Keratinocyte (primary cell): Measurements from ENCODE around the gene LEMD1. TPM values are rescaled to one million over a fixed set of nuclear protein-coding genes. Genes with fewer than 3 reads are reported as not detected.

Experiments used
- DNase-seq: peaks from one replicate; pipeline ENCODE4 v3.0.0-alpha.2; 2011; ENCODE audit warnings: low read depth, missing footprints, low spot score
- FAIRE-seq: peaks from 2 replicates; lab custom pipeline; 2011; peaks lifted over from hg19 to GRCh38; lab: Jason Lieb, UNC
- H2AFZ ChIP-seq: 2 replicates; pipeline ENCODE4 v1.6.0; 2012; ENCODE audit warnings: low read length, control low read depth, inconsistent platforms; ENCODE audit not compliant: control insufficient read depth
- H3K27ac ChIP-seq: 2 replicates; pipeline ENCODE4 v1.5.1; 2011; ENCODE audit warnings: low read length; ENCODE audit not compliant: control insufficient read depth, insufficient read depth
- H3K27me3 ChIP-seq: 3 replicates; pipeline ENCODE4 v1.6.0; 2011; ENCODE audit warnings: low read length; ENCODE audit not compliant: control insufficient read depth, insufficient read depth; ENCODE audit errors: extremely low read depth
- H3K36me3 ChIP-seq, 2 experiments: 2 replicates in 1 of 2; 3 replicates in 1 of 2; pipeline ENCODE4 v1.5.1; 2011; ENCODE audit warnings: low read length in 2 of 2, mild to moderate bottlenecking in 1 of 2; ENCODE audit not compliant: control insufficient read depth in 2 of 2, insufficient read depth in 2 of 2; ENCODE audit errors: extremely low read depth in 1 of 2
- H3K4me1 ChIP-seq: 3 replicates; pipeline ENCODE4 v1.5.1; 2011; ENCODE audit warnings: low read length; ENCODE audit not compliant: control insufficient read depth, insufficient read depth; ENCODE audit errors: extremely low read depth
- H3K4me2 ChIP-seq: 3 replicates; pipeline ENCODE4 v1.6.0; 2011; ENCODE audit warnings: low read depth, low read length; ENCODE audit not compliant: control insufficient read depth, insufficient read depth; ENCODE audit errors: extremely low read depth
- H3K4me3 ChIP-seq, 3 experiments: fragments of 200-600 bp in 1 of 3; sonication (generic) in 1 of 3; 2 replicates in 2 of 3; 3 replicates in 1 of 3; pipeline ENCODE4 v1.5.1; 2011 to 2016; ENCODE audit warnings: low read length in 3 of 3, mild to moderate bottlenecking in 3 of 3, control low read depth in 2 of 3, inconsistent platforms in 1 of 3, low read depth in 1 of 3, mixed read lengths in 1 of 3, mixed run types in 1 of 3, moderate library complexity in 1 of 3; ENCODE audit not compliant: control insufficient read depth in 2 of 3, insufficient read depth in 2 of 3; ENCODE audit errors: extremely low read depth in 1 of 3
- H3K79me2 ChIP-seq: 2 replicates; pipeline ENCODE4 v1.6.0; 2012; ENCODE audit warnings: low read length; ENCODE audit not compliant: control insufficient read depth, insufficient read depth
- H3K9ac ChIP-seq: 3 replicates; pipeline ENCODE4 v1.6.0; 2011; ENCODE audit warnings: low read length; ENCODE audit not compliant: control insufficient read depth, insufficient read depth; ENCODE audit errors: extremely low read depth
- H3K9me1 ChIP-seq: 3 replicates; pipeline ENCODE4 v1.6.0; 2011; ENCODE audit warnings: low read length; ENCODE audit not compliant: control insufficient read depth, insufficient read depth; ENCODE audit errors: extremely low read depth
- H3K9me3 ChIP-seq: 2 replicates; pipeline ENCODE4 v1.5.1; 2012; ENCODE audit warnings: low read depth, low read length; ENCODE audit not compliant: control insufficient read depth
- H4K20me1 ChIP-seq: 3 replicates; pipeline ENCODE4 v1.6.0; 2011; ENCODE audit warnings: low read length; ENCODE audit not compliant: control insufficient read depth, insufficient read depth; ENCODE audit errors: extremely low read depth
- CTCF ChIP-seq, 3 experiments: IDR thresholded peaks in 1 of 3; conservative IDR thresholded peaks in 1 of 3; optimal IDR thresholded peaks in 1 of 3; 2 replicates in 2 of 3; 3 replicates in 1 of 3; pipeline versions ENCODE3 to v1.5.1; 2011; ENCODE audit warnings: low read length in 3 of 3, mild to moderate bottlenecking in 3 of 3, moderate library complexity in 2 of 3, control low read depth in 1 of 3, inconsistent platforms in 1 of 3; ENCODE audit not compliant: insufficient read depth in 2 of 3; ENCODE audit errors: extremely low read depth in 1 of 3
- EZH2 ChIP-seq: IDR thresholded peaks from one replicate; pipeline ENCODE4 v1.6.1; 2012; ENCODE audit warnings: inconsistent platforms, mild to moderate bottlenecking, low read length, moderate library complexity
- dilution Hi-C: fragments of 300-500 bp; cut with MboI; formaldehyde crosslinking; loops from one replicate; pipeline ENCODE4 v1.7.0; 2020; ENCODE audit warnings: low sequenced_read_pairs; ENCODE audit not compliant: extremely low pct_ligation_motif_present
- polyA plus RNA-seq, 5 experiments: library from polyadenylated mRNA; depleted of rRNA in 3 of 5; stranded (reverse) in 3 of 5; stranded (forward) in 1 of 5; unstranded in 1 of 5; fragments of >200 nt; gene quantifications; 1 replicate in 1 of 5; 2 replicates in 3 of 5; 3 replicates in 1 of 5; pipeline versions ENCODE4 v1.2.1 to v1.2.3, GENCODE V29; 2011 to 2012; ENCODE audit warnings: missing spikeins in 2 of 5, low read depth in 1 of 5, low replicate concordance in 1 of 5

Gene LEMD1
- polyA plus RNA-seq, 1 donor (not counting 4 experiments of a cell fraction or from before 2014, with no cell fraction given), result 1.9 TPM

GRCh38 chr1:205369701-205370123 is 52.1 kb downstream of the LEMD1 start:
- no peaks in the 10 kb centered on the region for H3K79me2 ChIP-seq
- DNase-seq (no peak), FAIRE-seq (no peak)
- no peak for TF ChIP-seq CTCF (optimal IDR thresholded peaks at IDR 0.05 in 1 of 3, IDR thresholded peaks at IDR 0.05 in 1 of 3, conservative IDR thresholded peaks at IDR 0.05 in 1 of 3; ENCODE audit: extremely low read depth in 1 of 3, insufficient read depth in 2 of 3, low read length in 3 of 3)
- TF ChIP-seq EZH2, result no peak
- no peaks in the 10 kb centered on the region for H3K27me3 ChIP-seq
- no peak overlapping the region for H3K27ac ChIP-seq
- no peaks in the 10 kb centered on the region for H4K20me1 ChIP-seq
- dilution Hi-C loops, result no loop called here
- peaks cover 19% of the 10 kb centered on the region for H3K4me1 ChIP-seq
- no peak overlapping the region for H3K4me3 ChIP-seq
- no peak overlapping the region for H3K9ac ChIP-seq
- H3K9me1 ChIP-seq, result no peaks in the 10 kb centered on the region
- H3K4me2 ChIP-seq, result no peak overlapping the region
- H2AFZ ChIP-seq, result no peak overlapping the region
- H3K36me3 ChIP-seq, result no peaks in the 10 kb centered on the region
- H3K9me3 ChIP-seq, result no peaks in the 10 kb centered on the region

GRCh38 chr1:205368478-205368877 is 53.4 kb downstream of the LEMD1 start:
- Histone ChIP-seq H3K36me3 (no peaks in the 10 kb centered on the region), H3K27me3 (no peaks in the 10 kb centered on the region), H3K9ac (no peak overlapping the region), H3K4me2 (no peak overlapping the region), H3K4me3 (no peak overlapping the region), H3K9me1 (no peaks in the 10 kb centered on the region), H2AFZ (no peak overlapping the region), H4K20me1 (no peaks in the 10 kb centered on the region), H3K4me1 (peaks cover 7% of the 10 kb centered on the region), H3K79me2 (no peaks in the 10 kb centered on the region), H3K9me3 (no peaks in the 10 kb centered on the region), H3K27ac (no peak overlapping the region)
- no peak for TF ChIP-seq EZH2
- TF ChIP-seq CTCF (optimal IDR thresholded peaks at IDR 0.05 in 1 of 3, IDR thresholded peaks at IDR 0.05 in 1 of 3, conservative IDR thresholded peaks at IDR 0.05 in 1 of 3; ENCODE audit: extremely low read depth in 1 of 3, insufficient read depth in 2 of 3, low read length in 3 of 3), result no peak
- FAIRE-seq (no peak), DNase-seq (no peak)
- dilution Hi-C loops, result no loop called here
